ENCODE data around the gene MSLN.

DNA sequence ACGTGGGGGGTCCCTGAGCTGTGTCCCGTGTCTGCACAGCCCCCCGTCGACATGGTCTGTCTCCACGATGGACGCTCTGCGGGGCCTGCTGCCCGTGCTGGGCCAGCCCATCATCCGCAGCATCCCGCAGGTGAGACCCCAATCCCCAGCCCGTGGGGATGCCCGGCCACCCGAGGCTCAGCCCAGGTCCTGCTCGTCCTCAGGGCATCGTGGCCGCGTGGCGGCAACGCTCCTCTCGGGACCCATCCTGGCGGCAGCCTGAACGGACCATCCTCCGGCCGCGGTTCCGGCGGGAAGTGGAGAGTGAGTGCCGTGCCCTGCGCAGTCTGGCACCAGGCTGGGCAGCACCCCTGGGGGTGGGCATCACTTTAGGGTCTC, 4.9 kb downstream of the MSLN start:
- TF ChIP-seq POLR2A (IDR thresholded peaks at IDR 0.05; ENCODE audit: low read depth, low read length): no peak
- TF ChIP-seq, protein P1, sequence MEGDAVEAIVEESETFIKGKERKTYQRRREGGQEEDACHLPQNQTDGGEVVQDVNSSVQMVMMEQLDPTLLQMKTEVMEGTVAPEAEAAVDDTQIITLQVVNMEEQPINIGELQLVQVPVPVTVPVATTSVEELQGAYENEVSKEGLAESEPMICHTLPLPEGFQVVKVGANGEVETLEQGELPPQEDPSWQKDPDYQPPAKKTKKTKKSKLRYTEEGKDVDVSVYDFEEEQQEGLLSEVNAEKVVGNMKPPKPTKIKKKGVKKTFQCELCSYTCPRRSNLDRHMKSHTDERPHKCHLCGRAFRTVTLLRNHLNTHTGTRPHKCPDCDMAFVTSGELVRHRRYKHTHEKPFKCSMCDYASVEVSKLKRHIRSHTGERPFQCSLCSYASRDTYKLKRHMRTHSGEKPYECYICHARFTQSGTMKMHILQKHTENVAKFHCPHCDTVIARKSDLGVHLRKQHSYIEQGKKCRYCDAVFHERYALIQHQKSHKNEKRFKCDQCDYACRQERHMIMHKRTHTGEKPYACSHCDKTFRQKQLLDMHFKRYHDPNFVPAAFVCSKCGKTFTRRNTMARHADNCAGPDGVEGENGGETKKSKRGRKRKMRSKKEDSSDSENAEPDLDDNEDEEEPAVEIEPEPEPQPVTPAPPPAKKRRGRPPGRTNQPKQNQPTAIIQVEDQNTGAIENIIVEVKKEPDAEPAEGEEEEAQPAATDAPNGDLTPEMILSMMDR (IDR thresholded peaks at IDR 0.05; ENCODE audit: extremely low read depth in 1 of 2, insufficient read depth in 1 of 2, low read depth in 1 of 2, low read length in 2 of 2): no peak
- no peak for TF ChIP-seq MAX (IDR thresholded peaks at IDR 0.05; ENCODE audit: insufficient read depth, insufficient read length)
- TF ChIP-seq POLR2AphosphoS5 (IDR thresholded peaks at IDR 0.05; ENCODE audit: insufficient read depth, low read depth, low read length): no peak
- TF ChIP-seq EZH2 (IDR thresholded peaks at IDR 0.05; ENCODE audit: borderline replicate concordance, low read depth, low read length, severe bottlenecking): no peak
- TF ChIP-seq MYC (IDR thresholded peaks at IDR 0.05; ENCODE audit: low read depth, low read length): no peak
- no peak for TF ChIP-seq GATA2 (IDR thresholded peaks at IDR 0.05; ENCODE audit: insufficient read depth, insufficient read length, low read depth, low read length)
- TF ChIP-seq JUN (IDR thresholded peaks at IDR 0.05; ENCODE audit: borderline replicate concordance, insufficient read depth, insufficient read length, low read depth): no peak
- TF ChIP-seq FOS (IDR thresholded peaks at IDR 0.05; ENCODE audit: borderline replicate concordance, insufficient read depth, low read length): no peak

All from endothelial cell of umbilical vein (primary cell).